ENCODE measurements around the gene RASSF1.

RASSF1 gene

DNA sequence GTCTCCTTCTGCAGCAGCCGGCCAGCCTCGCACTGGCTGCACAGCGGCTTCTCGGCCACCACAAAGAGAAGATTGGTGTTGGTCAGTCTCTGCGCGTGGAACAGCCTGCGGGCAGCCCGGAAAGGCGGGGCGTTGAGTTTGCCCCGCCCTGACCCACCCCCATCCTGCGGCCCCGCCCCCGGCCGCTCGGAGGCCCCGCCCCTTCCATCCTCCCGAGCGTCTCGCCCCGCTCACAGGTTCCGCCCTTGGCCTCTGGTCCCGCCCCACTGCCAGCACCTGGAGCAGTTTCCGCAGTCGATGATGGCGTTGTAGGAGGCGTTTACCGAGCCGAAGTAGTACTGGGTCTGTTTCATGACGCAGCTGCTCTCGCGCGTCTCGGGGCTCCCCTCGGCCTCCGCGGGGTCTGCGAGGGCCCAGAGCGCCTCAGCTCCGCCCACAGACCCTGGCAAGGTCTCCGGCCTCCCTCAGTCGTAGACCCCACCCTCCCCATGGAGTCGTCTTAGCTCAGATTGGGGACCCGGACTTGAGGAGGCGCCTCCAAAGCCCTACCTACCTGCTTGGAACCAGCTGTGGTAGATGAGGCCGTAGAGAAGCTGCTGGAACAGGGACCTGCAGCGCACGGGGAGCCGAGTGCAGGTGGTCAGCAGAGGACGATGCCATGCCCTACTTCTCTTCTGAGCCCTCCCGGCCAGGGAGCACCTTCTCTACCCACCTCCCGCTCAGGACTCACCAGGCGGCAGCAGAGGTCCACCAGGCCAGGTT lies 24.6 kb upstream of the RASSF1 start:
- peak; percentile 66 for DNase-seq

DNA sequence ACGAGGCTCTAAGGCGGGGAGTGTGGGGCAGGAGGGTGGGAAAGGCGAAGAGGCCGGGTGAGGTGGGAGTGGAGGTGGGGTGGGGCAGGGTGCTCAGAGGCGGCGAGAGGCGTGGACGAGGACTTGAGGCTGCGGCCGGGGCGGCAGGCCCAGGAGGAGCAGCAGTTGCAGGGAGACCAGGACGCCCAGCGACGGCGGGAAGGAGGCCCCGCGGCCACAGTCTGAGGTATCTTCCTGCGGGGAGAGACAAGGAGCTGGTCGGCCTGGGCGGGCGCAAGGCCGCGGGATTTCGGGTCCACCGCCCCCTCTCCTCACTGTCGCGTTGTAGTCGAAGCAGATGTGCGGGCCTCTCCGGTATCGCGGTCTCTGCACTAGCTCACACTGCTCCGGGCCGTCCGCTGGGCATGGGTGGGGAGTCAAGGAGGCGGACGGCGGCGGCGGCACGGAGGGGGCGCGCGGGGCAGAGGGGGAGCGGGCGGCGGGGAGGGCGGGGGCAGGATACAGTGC lies 24.0 kb upstream of the RASSF1 start:
- DNase-seq: no peak

DNA sequence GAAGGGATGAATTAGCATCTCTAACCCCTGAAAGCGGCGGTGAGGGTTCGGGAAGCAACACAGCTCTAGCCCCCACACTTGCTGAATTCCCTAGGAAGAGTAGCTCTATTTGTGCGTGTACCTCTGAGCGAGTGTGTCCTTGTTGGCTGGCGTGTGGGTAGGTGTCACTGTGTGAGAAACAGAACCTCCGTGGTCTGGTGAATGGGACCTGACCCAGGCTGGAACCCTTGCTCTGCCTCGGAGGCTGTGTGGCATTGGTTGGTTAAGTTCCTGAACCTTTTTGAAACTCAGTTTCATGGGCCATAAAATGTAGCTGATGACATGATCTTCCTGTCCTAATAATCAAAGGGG lies 19.1 kb upstream of the RASSF1 start:
- no peak for DNase-seq

DNA sequence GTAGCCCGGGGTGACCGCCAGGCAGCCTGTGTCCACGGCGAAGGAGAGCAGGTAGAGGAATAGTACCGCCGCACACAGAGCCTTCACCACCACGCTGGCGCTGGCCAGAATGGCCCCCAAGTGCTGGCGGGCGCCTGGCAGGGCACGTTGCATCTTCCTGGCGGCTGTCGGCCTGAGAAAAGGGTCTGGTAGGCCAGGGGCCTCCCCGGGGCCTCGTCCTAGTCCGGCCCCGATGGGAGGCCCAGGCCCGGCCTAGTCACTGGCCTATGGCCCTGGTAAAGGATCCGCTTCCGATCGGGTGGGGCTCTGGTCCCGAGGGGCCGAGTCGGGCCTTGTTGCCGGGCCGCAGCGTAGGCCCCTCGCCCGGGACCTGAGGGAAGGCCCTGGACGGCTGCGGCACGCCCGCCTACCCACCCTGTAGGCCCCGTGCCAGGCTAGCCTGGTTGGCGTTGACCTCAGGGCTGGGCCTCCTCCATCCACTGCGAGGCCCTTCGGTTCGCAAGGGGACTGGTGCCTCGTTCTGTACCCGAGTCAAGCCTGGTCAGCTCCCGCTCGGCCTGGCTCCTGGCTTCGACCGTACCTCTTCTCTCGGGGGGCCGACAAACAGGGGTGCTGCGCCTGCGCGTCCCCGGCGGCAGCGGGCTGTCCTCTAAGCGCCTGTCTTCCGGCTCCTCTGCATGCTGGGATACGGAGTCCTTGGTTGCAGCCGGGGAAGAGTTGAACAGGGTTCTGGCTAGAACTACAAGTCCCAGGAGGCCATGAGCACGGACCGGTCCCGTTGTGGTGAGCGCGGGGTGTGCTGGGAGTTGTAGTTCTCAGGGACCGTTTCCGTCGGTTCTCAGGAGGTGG lies 18.5 kb upstream of the RASSF1 start, which contains the start of gene TMEM115:
TSS of gene TMEM115 (minus strand) at position 611 of the 849 bp plus-strand sequence. CDS start at position 153, 458 bp downstream.
- peak; percentile 91 for DNase-seq

DNA sequence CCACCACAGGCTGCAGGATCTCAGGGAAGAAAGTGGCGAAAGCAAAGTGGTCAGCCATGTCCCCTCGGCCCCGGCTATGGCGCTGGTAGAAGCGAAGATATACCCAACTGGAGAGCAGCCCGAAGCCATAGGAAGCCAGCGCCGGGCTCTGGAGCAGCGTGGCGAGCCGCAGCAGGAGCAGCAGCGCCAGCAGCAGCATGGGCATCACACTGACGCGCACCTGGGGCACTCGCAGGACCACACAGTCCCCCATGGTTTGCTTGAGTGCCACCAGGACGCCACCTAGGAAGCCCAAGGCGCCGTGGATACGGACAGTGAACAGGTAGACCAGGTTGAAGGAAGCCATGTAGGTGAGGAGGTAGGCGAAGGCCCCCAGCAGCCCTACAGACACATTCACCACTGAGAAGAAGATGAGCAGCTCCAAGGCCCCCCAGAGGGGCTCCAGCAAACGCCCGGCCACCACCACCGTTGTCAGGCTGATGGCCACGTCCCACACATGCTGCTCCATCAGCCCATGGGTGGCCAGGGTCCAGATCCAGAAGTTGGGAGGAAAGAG lies 17.8 kb upstream of the RASSF1 start:
- DNase-seq: no peak

DNA sequence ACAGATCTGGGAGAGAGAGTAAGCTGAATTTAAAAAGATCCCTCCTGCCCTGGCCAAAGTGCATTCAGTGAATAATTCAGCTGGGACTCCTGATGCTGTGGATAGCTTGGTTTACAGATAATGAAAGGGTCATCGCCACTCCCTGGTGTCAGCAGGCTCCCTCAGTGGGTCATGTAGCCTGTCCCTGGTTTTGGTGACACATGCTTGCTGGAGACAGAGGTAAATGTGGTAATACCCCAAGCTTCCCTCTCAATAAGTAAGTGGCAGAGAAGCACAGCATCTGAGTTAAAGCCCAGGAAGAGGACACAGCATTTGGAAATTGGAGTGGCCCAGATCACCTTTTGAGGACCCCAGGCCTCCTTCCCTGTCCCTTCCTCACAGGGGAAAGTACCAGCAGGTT lies 16.8 kb upstream of the RASSF1 start:
- DNase-seq: no peak

DNA sequence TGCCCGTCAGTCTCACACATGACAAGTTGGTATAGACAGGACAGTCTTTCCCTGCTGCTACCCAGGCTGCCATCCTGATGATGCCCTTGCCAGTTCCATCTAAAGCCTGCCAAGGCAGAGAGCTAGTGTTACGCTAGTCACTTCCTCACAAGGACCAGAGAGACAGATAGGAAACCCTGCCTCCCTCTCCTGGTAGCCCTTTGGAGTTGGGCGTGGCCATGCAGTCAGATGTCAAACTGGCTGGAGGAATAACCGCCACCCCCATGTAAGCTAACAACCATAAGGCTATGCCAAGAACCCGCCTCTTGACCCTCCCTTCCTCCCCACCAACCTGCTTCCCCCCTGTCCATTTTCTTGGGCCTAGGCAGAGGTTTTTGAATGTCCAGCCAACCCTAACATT lies 15.9 kb upstream of the RASSF1 start:
- DNase-seq: no peak

DNA sequence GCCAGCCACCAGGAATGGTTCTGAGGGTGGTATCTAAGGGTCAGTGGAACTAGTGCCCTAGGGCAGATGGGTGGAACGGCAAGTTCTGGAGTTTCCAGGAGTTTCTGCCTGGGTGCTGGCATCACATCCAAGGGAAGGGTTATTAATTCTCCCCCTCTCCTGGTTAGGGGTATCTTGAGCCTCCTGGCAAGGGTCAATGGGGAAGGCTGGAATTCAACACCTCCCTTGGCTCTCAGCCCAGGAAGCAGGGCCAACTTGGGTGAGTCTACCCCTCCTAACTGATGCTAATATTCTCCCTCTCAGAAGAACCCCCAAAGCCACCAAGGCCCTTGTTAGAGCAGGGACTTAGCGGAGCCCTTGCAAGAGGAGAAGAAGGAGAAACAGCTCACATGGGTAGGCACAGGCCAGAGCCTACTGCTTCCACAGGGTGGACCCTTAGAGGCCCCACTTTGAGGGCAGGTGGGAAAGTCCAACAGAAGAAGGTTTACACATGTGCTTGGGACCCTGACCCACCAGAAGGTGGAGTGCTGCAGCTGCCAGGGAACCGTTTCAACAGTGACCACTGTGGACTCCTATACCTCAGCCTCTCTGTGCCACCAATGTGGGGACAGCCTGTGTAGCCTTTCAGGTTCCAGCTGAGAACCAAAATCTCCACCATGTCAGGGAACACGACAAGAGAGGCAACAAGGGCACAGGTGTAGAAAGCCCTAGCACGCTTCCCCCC lies 15.4 kb upstream of the RASSF1 start:
- no peak for DNase-seq

DNA sequence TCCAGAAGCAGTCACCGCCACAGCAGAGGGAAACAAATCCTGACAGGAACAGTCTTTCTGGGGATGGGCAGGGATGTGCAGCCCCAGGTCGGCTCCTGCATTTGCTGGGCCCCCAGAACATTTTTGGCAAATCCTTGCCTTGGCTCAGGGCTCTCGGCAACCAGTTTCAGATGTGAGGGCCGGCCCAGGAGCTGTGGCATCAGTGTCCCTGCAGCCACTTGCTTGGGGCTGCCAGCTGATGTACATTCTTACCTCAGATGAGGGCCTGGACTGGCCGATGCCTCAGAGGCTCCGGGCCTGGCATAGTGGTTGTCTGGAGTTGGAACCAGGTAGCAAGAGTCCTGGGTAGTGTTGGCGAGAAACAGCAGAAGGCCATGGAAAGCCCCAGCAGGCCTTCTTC lies 14.2 kb upstream of the RASSF1 start:
- DNase-seq: no peak

DNA sequence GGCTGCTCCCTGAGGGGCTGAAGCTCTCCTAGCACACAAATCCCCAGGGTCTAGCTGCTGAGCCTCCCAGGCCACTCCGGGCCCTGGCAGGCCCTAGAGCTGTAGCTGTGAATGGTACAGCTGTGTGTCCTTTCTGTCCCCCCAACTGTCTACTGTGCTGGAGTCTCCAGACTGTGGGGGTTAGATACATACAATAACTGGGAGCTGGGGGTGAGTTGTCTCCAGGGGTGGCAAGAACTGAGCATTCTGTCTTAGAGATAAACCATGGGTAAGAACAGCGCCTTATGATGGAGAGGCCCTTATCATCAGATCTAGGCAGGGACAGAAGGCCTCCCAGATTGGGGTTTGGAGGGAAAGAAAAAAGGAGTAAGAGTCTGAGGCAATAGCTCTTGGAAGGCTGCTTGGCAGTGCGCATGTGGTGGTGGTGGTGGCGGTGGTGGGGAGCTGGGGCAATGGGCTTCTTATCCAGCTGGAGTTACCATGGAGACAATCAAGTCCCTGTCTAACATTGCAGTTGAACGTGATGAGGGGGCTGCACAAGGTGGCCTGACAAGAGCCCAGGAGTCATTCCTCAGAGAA lies 13.6 kb upstream of the RASSF1 start:
- DNase-seq: no peak

DNA sequence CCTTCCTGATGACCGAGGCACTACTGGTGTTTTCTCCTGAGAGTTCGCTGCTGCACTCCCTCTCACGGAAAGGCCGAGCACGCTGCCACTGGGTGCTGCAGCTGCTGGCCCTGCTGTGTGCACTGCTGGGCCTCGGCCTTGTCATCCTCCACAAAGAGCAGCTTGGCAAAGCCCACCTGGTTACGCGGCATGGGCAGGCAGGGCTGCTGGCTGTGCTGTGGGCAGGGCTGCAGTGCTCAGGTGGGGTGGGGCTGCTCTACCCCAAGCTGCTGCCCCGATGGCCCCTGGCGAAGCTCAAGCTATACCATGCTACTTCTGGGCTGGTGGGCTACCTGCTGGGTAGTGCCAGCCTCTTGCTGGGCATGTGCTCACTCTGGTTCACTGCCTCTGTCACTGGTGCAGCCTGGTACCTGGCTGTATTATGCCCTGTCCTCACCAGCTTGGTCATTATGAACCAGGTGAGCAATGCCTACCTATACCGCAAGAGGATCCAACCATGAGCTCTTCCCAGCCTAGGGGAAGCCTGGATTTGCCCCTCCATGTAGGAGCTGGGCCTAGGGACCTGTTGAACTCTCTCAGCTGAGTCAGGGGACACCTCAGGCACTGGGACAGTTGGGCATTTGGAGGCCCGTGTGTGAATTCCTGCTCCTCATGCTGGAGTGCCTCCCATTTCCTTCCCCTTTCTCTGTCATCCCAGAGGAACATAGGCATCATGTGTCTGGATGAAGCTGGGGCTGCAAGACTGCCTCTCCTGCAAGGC lies 12.8 kb upstream of the RASSF1 start:
- DNase-seq: no peak

DNA sequence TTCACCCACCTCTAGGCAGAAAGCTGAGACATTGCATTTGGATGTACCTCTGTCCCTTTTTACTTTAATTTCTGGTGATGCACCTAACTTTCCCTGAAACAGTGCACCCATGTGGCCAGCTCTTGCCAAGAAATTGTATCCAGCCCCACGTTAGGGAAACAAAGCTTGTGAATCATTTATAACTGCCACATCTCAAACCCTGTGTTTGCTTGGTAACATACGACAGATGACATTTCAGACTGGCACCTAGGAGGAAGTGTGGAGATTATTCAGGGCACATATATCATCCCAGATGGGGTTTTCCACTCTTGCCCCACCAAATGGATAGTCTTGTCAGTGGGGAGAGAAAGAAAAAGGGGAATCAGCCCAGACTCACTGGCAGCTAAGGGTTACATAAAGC lies 12.1 kb upstream of the RASSF1 start:
- DNase-seq: no peak

DNA sequence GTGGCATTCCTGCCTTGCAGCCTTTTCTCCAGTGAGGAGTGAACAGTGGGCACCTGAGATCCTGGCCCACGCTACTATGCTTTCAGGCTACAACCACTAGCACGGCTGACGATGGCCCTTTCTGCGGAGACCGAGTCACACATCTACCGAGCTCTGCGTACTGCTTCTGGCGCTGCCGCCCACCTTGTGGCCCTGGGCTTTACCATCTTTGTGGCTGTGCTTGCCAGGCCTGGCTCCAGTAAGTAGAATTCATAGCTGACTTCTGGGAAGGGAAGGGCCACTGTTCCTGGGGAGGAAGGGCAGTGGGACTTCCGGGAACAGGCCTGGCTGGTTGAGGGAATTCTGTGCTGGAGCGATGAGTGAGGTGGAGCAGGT lies 10.7 kb upstream of the RASSF1 start:
- no peak for DNase-seq

DNA sequence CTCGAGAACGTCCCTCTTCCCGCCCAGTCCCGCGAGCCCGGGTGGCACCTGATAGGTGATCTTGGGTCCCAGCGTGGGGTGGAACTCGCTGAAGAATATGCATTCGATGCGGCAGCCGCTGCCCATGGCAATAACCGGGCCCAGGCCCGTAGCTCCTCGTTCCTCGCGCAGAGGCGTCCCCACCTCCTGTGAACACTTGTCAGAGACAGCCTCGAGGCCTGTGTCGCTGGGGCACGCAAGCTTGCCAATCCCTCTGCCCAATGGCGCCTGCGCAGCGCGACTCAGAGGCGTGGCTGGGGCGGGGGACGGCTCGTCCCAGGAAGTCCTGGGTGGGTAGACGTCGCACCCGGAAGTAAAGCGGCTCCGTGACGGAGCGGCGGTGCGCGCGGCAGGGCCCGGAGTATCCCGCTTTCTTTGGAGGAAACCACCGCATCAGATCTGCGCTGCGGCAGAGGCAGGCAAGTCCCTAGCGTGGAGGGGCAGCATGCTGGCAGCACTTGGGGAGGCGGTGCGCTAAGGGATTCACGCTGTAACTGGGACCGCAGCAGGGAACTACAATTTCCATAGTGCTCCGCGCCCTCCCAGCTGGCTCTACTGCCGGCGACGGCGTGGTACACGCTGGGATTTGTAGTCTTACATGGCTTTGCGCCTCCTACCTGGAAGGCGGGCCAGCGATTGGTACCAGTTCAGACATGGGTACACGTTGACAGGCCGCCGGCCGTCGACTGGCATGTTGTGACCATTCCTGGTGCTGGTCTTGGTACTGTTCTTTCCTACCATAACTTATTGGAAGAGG lies 10.1 kb upstream of the RASSF1 start, which contains the start of the genes CYB561D2 and NPRL2:
TSS of gene CYB561D2 (plus strand) at position 336 of the 796 bp plus-strand sequence. CDS start 572 bp downstream, outside the sequence.
TSS of gene NPRL2 (minus strand) at position 249 of the 796 bp plus-strand sequence. CDS start at position 126, 123 bp downstream.
- DNase-seq: peak; percentile 74

DNA sequence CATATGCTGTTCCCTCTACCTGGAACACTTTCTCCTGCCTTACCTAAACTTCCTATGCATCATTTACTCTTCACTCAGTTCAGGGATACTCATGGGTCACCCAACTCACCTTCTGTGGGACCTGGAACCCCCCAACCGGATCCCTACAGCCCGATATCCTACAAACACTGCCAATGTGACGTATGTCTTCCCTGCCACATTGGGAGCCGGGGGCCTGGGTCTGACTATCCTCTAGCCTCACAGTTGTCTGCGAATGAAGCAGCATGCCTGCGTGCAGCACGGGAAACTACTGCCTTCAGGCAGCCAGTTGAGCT lies 9.5 kb upstream of the RASSF1 start:
- DNase-seq: no peak

DNA sequence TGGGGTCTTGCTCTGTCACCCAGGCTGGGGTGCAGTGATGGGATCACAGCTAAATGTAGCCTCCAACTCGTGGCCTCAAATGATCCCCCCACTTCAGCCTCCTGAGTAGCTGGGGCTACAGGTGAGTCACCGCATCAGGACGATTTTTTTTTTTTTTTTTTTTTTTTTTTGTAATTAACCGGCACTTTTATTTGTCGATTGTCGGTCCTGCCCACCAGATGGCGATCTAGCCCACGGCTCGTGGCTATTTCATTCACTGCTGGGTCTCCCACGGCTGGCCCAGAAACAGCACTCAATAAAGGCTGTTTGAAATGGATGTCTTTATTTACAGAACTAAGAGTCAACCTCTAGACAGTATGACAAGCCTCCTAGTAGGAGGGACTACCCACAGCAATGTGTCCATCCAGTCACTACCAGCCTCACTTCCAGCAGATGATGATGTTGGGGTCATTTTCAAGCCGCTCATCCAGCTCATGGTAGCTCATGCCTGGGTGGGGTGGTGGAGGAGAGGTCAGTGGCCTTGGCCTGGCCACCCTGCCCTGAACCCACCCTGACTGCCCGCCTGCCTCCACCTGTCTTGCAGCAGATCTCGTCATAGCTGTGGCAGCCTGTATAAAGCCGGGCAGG lies 6.7 kb upstream of the RASSF1 start:
- DNase-seq: no peak

DNA sequence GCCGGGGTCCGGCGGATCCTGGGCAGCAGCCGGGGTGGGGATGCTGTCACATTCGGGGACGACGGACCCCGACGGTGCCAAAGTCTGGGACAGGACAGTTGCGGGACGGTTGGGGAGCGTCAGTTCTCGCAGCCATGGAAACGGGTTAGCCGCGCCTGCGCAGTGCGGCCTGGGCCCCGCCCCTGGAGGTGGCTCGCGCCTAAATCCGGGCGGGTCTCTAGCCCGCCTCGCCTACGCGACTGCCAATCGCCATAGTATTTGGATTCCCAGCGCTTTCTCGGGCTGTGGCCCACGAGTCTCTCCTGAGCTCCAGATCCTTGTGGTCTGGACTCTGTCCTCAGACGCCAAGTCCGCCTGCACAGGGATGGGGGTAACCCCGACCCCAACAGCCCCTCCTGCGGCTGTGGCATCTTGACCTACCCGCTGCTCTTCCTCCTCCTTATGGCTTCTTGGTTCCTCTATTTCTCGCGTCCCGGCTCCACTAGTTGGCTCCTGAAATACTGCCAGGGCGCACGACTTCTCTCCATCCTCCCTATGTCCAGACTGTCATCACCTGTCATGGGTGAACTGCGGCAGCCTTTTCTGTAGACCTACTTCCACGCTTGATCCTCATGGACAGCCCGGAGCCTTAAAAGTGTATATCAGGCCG lies 5.1 kb upstream of the RASSF1 start, which contains the start of gene ZMYND10:
TSS of gene ZMYND10 (minus strand) at position 147 of the 649 bp plus-strand sequence. CDS start 153 bp downstream, outside the sequence.
- DNase-seq: no peak

DNA sequence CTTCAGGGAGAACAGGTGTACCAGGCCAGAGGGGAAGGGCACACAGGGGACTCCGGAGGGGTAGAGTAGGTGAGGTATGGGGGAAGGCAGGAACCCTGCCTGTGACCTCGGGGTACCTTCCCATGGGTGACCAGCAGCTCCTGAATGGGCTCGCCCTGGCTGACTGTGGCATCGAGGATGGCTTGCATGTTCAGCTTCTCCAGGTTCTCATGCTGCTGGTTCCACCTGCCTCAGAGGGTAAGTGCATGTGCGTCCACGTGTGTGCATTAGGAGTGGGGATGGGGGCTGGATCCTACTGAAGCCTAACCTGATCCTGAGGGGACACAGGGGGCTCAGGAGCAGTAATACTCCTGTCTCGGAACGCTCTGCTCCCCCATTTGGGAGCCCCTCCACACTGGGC lies 4.4 kb upstream of the RASSF1 start:
- no peak for DNase-seq

DNA sequence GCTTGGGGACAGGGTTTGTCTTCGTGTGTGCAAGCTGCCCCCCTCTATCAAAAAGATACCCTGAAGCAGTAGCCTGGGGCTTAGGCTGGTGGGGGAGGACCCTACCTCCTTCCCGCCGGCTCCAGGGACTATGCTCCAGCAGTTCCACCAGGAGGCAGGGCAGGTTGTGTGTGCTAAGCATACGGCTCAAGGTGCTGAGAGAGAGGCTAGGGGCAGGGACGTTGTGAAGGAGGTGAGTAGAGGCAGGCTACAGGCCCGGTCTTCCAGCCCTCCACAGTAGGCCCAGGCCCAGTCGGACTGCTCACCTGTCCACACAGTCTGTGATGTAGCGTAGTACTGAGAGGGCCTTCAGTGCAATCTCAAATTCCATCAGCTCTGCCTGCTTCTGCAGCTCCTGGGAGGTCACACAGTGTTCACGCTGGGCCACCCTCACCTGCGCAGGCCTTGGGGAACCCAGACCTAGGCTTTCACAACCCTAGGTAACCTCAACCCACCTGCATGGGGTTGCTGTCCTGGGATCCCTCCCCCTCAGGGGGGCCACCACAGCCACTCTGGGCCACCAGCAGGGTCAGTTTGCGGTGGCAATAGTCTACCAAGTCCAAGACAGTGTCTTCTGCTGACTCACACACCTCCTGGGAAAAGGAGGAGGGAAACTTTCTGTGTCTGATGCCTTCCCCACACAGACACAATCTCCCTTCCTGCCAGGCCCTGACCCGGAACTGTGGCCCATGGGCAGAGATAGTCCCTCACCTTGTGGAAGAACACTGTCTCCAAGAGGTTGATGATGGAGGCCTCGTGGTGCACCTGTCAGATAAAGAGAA lies 2.4 kb upstream of the RASSF1 start:
- no peak for DNase-seq

Data from NCI-H226 (cell line).